Right lung (tissue), 5 donors: ENCODE data around the gene DAPK3. TPM values are rescaled to one million over a fixed set of nuclear protein-coding genes. Genes with fewer than 3 reads are reported as not detected.
A peak's percentile ranks its signal among the peaks of the same experiment; 100 is the strongest.
"Not testable (repeated sequence)": the region's sequence is repeated elsewhere in the genome, so short reads cannot be mapped to it uniquely, and the experiment has no call there.

Source experiments
- DNase-seq, 2 donors: peaks; one replicate each; pipeline ENCODE4 v3.0.0-alpha.2; 2013
- polyA plus RNA-seq, 5 donors: library from polyadenylated mRNA; unstranded; fragments of 120-200 nt; gene quantifications; one replicate each; pipeline versions ENCODE4 v1.2.1 to v1.2.3, GENCODE V29; 2013; ENCODE audit warnings: inconsistent platforms in 1 of 5, low replicate concordance in 1 of 5; ENCODE audit not compliant: insufficient read length in 5 of 5, insufficient read depth in 1 of 5

The DAPK3 gene
- polyA plus RNA-seq, 5 donors = 28.5 to 59.8 (median 43.7) TPM

GRCh38 chr19:3979674-3980352, 8.9 kb upstream of the DAPK3 start:
- DNase-seq = no peak

GRCh38 chr19:3979289-3979673, 8.4 kb upstream of the DAPK3 start:
- no peak for DNase-seq

GRCh38 chr19:3978145-3978544, 7.2 kb upstream of the DAPK3 start:
- no peak for DNase-seq

- DNase-seq = no peak
Observed at GRCh38 chr19:3977242-3978143, 6.6 kb upstream of the DAPK3 start.

- DNase-seq = no peak
Observed at GRCh38 chr19:3976495-3977241, 5.8 kb upstream of the DAPK3 start.

GRCh38 chr19:3975637-3976087, 4.8 kb upstream of the DAPK3 start:
- no peak for DNase-seq

GRCh38 chr19:3975144-3975543, 4.2 kb upstream of the DAPK3 start:
- no peak for DNase-seq

GRCh38 chr19:3970313-3970807, 539 bp downstream of the DAPK3 start:
- DNase-seq = no peak

- DNase-seq = no peak
Observed at GRCh38 chr19:3969435-3970312, 1.2 kb downstream of the DAPK3 start.

GRCh38 chr19:3968556-3969434, 2.1 kb downstream of the DAPK3 start:
- peak; percentile 89 to 94 for DNase-seq

- not testable (repeated sequence) for DNase-seq
Observed at GRCh38 chr19:3967983-3968382, 2.9 kb downstream of the DAPK3 start.

- DNase-seq = no peak
Observed at GRCh38 chr19:3966051-3967017, 4.6 kb downstream of the DAPK3 start.

GRCh38 chr19:3964256-3965194, 6.4 kb downstream of the DAPK3 start:
- no peak for DNase-seq

- no peak for DNase-seq
Observed at GRCh38 chr19:3963458-3964255, 7.2 kb downstream of the DAPK3 start.

- no peak for DNase-seq
Observed at GRCh38 chr19:3961007-3961406, 9.9 kb downstream of the DAPK3 start.

GRCh38 chr19:3959766-3960131, 11.2 kb downstream of the DAPK3 start:
- DNase-seq = no peak
